ENCODE measurements around the gene LOC128125822.
A peak's percentile ranks its signal among the peaks of the same experiment; 100 is the strongest.

LOC128125822 gene

DNA sequence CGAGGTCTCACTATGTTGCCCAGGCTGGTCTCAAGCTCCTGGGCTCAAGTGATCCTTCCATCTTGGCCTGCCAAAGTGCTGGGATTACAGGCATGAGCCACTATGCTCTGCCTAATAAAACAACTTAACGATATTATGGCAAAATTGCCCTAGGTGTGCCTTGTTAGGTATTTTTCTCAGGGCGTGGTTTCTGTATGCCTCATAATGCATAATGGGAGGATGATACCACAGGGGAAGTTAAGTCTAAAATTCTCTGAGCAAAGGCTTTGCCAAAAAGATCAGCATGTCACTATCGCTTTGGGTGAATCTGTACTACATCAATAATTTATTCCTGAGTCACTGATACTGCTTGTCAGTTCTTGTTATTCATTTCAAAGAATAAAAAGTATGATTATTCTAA, 15.9 kb upstream of the LOC128125822 start:
- DNase-seq (ENCODE audit: low spot score) = no peak

DNA sequence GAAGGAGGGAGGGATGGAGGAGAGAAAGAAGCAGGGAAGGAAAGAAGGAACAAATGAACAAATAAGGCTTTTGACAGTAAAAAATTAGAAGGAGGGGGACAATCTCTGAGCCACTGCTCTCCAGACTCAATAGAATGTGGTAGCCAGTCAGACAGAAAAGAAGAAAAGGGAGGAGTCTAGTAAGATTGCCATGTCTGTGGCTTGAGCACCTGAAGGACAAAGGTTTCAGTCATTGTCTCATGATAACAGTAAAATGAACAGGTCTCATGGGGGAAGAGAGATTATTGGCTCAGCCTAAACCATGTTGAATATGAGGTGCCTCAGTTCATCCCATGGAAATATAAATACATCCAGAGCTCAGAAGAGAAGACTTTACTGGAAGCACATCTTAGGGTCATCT, 14.0 kb upstream of the LOC128125822 start:
- no peak for DNase-seq (ENCODE audit: low spot score)

DNA sequence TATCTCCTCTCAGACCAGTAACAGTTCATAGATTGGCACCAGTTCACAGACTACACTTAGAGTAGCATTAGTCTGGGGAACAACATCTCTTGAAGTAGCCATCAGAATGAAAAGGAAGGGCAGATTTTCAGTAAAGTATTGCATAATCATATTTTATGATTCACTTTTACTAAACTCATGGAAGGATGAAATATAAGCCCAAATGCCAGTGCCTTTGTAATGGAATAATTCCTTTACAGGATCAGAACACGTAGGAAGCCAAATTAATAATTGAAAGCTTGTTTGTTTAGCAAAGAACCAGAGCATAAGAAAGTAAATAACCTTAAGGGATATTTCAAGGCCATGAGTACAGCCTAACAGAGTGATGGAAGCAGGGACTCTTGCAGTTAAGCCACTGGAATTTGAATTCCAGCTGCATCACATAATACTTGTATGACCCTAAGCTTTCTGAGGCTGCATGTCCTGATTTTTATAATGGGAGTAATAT, 11.4 kb upstream of the LOC128125822 start:
- DNase-seq (ENCODE audit: low spot score) = no peak

DNA sequence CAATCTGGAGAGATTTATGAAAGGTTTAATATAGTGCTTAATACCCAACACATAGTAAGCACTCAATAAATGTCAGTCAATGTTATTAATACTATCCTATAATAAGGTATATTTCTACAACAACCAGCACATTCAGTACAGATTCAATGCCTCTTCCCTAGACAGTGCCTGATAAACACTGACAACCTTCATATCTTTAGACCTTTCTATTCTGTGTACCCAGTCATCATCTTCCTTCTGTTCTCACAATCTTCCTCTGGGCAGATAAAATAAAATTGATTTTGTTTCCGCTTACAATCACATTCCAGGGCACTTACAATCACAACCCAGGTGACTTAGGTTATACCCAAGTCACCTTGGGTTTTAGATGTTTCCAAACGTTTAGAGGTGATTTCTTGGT, 11.0 kb upstream of the LOC128125822 start:
- no peak for DNase-seq (ENCODE audit: low spot score)

DNA sequence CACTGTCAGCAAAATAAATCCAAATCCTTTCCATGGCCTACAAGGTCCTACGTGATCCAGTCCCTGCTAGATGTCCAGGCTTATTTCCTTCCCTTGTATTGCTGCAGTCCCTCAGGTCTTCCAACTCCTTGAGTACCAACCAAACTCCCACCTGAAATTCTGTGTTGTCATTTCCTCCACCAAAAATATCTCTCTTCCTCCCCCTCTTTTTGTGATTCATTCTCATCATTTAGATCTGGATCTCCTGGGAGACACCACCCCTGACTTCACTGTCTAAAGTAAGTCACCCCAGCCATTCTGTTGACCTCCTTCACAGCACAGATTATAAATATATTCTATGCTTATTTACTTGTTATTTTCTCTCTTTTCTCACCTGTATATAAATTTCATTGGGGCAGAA, 9.0 kb upstream of the LOC128125822 start:
- DNase-seq (ENCODE audit: low spot score) = no peak

DNA sequence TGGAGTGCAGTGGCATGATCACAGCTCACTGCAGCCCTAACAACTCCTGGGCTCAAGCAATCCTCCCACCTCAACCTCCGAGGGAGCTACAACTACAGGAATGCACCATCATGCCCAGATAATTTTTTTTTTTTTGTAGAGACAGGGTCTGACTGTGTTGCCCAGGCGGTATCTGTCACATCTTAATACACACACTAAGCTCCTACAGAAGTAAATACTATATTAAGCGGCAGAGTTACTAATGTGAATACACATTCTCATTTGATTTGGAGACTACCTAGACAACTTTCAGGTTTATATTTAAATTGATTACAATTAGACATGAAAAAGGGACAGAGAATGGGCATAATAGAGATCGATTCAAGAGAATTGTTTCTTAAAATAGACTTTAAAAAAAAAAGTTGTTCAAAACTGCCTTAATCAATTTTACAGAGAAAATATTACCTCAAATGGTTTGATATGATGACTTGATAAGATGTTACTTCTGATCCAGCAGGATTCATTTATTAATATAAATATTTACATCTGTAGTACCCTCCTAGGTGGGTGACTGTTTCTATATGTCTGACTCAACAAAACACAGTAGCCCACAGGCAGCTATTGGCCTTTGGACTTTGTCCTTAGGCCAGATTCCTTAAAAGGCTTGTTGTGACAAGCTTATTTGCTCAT, 7.1 kb upstream of the LOC128125822 start:
- DNase-seq (ENCODE audit: low spot score) = peak; percentile 52

DNA sequence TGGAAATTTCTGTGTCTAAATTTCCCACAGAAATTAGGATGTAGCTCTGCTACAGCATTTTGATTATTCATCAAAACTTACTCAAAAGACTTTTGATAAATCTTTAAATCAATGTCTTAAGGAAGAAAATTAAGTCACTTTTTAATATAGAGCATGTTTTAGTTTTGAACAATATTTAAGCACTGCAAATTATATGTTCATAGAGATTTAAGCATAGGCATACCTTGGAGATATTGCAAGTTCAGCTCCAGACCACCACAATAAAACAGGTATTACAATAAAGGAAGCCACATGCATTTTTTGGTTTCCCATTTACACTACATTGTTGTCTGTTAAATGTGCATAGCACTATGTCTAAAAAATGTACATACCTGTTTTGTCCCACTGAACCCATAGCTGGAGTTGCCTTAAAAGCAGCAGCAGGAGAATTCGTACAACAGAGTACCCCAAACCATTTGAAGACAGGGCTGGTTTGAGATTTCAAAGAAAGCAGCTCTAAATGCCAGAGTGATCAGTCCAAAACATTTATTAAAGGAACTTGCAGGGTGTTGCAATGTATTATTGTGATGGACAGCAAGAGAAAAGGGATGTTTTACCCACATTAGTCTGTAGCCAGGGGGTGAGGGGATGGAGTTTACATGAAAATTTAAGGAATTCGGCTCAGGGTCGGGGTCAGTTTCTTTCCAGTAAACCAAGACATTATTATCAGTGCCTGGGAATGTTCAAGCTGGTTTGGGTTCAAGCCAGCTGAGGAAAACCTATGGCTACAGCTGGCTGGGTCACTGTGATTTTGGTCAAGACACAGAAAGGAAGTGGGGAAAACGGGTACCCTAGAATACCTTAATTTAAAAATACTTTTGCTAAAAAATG, 6.3 kb upstream of the LOC128125822 start:
- no peak for DNase-seq (ENCODE audit: low spot score)

DNA sequence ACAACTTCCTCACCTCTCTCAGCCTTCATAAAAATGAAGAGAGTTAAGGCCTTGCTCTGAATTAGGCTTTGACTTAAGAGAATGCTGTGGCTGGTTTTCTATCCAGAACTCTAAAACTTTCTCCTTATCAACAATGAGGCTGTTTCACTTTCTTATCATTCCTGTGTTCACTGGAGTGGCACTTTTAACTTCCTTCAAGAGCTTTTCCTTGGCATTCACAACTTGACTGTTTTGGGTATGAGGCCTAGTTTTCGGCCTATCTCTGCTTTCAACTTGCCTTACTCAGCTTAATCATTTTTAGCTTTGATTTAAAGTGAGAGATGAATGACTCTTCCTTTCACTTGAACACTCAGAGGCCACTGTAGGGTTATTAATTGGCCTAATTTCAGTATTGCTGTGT, 4.3 kb upstream of the LOC128125822 start:
- DNase-seq (ENCODE audit: low spot score) = no peak

DNA sequence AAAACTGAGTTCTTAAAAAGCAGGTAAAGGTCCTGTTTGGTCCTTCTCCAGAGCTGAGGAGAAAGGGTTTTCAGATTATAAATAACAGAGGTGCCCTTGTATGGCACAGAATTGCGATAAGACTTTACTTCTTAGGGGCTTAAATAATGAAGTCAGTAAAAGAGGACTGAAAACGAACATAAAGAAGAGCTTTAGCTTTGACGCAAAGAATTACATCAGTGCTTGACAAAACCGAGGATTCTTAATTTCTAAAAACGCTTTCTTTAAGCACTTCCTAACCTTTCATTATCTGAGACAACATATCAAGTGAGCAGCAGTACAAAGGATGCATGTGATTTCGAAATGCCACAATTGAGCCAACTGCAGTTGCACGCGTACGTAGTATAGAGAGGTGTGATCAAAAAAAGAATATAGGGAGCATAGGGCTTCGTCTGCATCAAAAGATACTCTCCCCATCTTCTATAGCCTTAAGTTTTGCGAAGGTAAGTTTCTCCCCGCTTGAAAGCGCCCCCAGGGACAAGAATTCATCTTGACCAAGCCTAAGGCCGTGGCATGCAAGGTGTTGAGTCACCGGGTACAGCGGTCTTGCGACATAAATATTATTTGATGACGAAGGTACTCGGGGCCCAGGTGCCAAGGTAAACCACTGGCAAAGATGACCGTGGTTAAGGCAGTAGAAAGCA, 778 bp upstream of the LOC128125822 start:
- peak; percentile 71 for DNase-seq (ENCODE audit: low spot score)

DNA sequence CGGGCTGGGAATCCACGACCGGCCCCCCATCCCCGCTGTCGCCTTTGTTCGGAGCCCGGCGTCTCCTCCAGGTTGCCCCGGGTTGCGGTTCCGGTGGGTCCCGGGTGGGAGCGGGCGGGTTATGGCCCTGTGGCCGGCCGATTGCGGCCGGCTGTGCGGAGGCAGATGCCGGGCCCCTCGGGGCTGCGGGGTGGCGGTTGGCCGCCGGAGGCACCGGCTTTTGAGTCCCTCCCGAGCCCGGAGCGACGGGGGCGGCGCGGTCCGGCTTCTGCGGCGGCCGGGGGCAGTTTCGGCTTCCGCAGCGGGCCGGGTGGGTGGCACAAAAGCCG, 431 bp downstream of the LOC128125822 start:
- no peak for DNase-seq (ENCODE audit: low spot score)

DNA sequence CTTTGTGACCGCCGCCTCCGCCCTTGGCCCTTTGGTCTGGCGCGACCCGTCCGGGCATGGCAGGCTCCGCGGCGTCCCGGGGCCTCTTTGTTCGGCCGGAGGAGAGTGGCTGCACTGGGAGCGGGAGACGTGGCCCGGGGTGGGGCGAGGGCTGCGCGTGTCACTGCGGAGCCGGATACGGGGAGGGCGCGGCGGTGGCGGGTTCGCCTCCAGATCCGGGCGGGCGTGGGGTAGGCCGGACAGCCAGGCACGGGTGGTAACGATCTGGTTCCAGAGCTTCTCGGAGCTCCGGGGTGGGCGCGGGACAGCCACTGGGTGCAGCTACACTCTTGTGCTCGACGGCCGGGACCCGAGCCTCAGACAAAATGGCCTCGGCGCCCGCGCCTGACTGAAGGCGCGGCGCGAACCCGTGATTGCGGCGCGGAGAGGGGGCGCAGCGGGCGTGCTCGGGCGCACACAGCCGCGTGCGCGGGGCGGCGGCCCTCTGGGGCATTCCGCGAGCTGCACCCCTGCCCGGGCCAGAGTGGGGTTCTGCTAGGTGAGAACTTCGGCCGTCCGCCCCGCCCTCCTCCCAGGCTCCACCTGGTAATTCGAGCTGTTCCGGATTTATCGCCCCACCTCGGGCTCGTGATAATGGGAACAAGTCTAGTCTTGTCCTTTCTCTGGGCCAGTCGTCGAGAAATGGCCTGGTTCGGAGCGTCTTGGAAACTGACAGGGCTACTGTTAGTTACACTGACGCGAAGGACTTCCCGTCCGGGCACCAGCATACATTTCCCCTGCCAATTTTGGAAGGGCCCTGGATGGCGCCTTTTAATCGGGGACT, 1.0 kb downstream of the LOC128125822 start:
- DNase-seq (ENCODE audit: low spot score) = peak; percentile 90

DNA sequence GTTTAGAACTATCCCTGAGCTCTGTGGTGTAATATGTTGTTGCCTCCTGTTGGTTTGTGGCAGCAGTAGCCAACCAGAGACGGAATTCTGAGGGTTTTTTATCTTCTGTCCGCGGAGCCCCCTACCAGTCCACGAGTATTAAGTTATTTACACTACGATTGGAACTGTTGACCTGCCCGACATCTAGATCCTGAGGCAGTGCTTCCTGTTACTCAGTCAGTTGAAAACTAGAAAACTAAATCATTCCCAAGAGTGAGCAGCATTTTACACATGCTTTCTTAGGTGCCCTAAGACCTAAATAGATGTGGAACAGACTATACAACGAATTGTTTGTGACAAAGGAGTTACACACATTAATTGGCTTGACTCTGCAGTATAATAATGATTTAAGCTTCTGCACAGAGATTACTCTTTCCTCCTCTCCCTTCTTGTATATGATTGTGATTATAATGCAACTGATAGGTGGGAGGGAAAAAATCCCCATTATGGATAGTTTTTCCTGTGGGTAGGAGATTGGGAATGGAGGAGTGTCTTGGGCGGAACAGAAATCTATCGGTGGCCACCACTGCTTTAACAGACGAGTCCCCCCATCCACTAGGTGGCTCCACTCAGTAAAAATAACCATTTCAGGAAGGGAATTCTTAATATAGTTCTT, 1.7 kb downstream of the LOC128125822 start:
- peak; percentile 24 for DNase-seq (ENCODE audit: low spot score)

DNA sequence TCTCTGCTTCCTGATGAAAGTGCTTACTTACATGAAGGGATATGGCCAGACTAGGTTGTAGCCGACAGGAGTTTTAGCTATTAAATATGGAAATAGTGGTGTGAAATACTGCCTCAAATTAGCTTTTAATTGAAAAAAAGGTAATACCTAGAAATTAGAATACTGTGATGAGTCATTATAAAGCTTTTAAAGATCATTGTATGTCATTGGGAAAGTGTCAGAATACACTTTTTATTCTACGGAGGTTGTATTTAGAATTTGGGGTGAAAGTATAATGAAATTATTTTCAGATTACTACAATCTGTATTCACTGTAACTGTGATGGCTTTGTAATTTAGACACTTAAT, 2.2 kb downstream of the LOC128125822 start:
- DNase-seq (ENCODE audit: low spot score) = no peak

DNA sequence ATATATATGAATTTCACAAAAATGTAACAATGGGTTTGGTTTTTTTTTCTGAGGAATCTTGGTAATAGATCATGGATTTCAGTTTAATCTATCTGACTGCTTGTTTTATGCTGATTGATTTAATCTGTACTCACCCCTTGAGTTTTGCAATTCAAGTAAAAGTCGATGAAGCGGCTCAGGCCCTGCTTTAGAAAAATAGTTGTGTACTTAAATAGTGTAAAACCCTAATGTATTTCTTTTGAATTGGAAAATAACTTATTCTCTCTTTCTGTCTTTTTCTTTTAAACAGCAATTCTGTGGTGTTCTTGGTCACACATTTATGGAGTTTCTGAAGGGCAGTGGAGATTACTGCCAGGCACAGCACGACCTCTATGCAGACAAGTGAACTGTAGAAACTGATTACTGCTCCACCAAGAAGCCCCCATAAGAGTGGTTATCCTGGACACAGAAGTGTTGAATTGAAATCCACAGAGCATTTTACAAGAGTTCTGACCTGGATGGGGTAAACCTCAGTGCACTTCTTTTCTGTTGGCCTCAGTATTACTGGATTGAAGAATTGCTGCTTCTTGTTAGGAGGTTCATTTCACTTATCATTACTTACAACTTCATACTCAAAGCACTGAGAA, 4.0 kb downstream of the LOC128125822 start:
- DNase-seq (ENCODE audit: low spot score) = no peak

DNA sequence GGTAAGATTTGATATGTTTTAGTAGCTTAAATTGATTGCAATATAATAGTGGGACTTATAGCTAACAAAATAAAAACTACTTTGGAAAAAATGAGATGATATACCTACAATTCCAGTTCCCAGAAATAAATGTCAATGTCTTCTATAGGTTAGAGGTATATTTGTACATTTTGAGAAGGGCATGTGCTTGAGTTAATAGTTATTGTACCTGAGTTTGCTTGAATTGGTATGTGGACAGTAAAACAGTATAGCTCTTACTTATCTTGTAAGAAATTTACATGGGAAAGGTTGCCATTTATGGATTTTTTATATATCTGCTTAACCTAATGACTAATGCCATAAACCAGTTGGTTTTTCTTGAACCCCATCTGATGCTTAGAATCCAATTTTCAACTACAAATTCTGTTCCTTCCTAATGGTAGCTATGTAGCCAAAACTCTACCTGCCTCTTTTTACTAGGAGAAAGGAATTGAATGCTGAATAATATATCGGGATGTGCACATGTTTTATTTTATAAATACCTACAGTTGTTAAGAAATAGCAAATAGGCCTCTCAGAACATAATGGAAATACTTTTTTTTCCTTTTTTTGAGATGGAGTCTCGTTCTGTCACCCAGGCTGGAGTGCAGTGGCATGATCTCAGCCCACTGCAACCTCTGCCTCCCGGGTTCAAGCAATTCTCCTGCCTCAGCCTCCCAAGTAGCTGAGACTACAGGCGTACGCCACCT, 4.9 kb downstream of the LOC128125822 start:
- no peak for DNase-seq (ENCODE audit: low spot score)

DNA sequence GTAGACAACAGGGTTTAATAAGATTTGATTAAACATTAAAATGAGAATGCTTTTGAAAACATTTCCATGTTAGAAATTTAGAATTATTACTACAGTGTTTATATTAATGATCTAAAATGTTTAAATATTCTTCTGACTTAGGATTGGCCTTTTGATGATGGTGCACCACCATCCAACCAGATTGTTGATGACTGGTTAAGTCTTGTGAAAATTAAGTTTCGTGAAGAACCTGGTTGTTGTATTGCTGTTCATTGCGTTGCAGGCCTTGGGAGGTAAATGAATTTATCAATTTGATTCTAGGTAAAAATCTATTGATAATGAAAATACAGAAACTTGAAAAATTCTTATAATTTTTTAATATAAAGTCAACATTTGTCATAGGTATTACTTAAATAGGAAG, 6.5 kb downstream of the LOC128125822 start:
- DNase-seq (ENCODE audit: low spot score) = no peak

DNA sequence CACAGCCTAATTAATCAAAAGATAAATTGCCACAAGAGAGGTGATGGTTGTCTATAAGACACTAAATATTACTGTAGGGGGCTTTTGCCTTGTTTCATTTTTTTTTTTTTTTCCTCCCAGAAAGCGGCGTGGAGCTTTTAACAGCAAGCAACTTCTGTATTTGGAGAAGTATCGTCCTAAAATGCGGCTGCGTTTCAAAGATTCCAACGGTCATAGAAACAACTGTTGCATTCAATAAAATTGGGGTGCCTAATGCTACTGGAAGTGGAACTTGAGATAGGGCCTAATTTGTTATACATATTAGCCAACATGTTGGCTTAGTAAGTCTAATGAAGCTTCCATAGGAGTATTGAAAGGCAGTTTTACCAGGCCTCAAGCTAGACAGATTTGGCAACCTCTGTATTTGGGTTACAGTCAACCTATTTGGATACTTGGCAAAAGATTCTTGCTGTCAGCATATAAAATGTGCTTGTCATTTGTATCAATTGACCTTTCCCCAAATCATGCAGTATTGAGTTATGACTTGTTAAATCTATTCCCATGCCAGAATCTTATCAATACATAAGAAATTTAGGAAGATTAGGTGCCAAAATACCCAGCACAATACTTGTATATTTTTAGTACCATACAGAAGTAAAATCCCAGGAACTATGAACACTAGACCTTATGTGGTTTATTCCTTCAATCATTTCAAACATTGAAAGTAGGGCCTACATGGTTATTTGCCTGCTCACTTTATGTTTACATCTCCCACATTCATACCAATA, 7.8 kb downstream of the LOC128125822 start:
- no peak for DNase-seq (ENCODE audit: low spot score)

DNA sequence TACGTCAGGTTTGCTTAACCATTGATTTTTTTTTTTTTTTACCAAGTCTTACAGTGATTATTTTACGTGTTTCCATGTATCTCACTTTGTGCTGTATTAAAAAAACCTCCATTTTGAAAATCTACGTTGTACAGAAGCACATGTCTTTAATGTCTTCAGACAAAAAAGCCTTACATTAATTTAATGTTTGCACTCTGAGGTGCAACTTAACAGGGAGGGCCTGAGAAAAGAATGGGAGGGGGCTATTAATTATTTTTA, 8.4 kb downstream of the LOC128125822 start:
- no peak for DNase-seq (ENCODE audit: low spot score)

DNA sequence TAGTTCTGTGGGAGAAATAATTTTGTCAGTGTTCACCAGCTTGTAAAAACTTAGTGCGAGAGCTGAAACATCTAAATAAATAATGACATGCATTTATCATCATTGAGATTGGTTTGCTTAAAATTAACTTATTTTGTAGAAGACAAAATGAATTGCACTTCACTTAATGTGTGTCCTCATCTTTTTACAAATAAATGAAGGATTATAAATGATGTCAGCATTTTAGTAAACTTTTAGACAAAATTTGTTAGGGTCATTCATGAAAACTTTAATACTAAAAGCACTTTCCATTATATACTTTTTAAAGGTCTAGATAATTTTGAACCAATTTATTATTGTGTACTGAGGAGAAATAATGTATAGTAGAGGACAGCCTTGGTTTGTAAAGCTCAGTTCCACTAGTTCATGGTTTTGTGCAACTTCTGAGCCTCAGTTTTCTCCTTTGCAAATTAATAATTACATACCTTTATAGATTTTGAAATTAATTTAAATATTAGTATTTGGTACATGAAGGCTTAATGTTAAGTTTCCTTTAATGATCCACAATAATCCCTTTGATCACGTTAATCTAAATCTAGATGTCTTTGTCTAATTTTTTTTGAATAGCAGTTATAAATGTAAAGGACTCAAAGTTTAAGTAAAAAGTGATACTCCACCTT, 9.2 kb downstream of the LOC128125822 start:
- DNase-seq (ENCODE audit: low spot score) = no peak
